ENCODE data around the gene DDTL.
"Not testable (repeated sequence)": the region's sequence is repeated elsewhere in the genome, so short reads cannot be mapped to it uniquely, and the experiment has no call there.

DDTL gene

DNA sequence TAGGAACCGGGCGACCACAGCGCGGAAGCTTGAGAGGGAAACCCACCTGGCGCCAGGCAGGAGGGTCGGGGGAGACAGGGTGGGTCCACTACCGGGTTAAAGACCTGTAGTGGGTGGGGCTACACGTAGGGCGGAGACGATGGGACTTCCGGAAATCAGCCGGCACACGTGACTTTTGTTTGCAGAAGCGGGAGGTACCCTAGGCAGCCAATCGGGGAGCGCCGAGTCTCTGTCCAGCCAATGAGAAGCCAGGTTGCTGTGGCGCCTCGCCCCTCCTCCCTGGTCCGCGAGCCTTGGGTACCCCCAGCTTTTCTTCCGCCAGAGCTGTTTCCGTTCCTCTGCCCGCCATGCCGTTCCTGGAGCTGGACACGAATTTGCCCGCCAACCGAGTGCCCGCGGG is at the start of gene DDTL:
TSS of gene DDTL (plus strand) at position 321 of the 400 bp plus-strand sequence. CDS start at position 348, 27 bp downstream.
- not testable (repeated sequence) for H3K27me3 Mint-ChIP-seq, H3K27ac Mint-ChIP-seq, H3K9me3 Mint-ChIP-seq, H3K4me3 Mint-ChIP-seq
- peaks cover 24% of the 10 kb centered on the region for H3K36me3 Mint-ChIP-seq
- H3K4me1 Mint-ChIP-seq = peaks cover 22% of the 10 kb centered on the region
- ATAC-seq = peak; percentile 98

DNA sequence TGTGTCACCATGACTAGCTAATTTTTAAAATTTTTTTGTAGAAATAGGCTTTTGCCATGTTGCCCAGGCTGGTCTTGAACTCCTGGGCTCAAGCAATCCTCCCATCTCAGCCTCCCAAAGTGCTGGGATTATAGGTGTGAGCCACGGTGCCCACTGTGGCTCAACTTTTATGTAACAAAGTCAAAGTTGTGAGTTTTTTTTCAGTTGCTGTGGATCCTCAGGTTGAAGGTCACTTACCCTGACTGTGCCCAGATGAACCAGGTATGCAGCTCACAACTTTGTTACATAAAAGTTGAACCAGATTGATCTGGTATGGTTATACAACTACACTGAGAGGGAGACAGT is 46.4 kb upstream of the DDTL start:
- H3K4me1 Mint-ChIP-seq = peaks cover 19% of the 10 kb centered on the region
- ATAC-seq, H3K27me3 Mint-ChIP-seq, H3K9me3 Mint-ChIP-seq, H3K27ac Mint-ChIP-seq, H3K4me3 Mint-ChIP-seq: not testable (repeated sequence)
- H3K36me3 Mint-ChIP-seq = peaks cover 51% of the 10 kb centered on the region

- Mint-ChIP-seq H3K36me3 (peaks cover 61% of the 10 kb centered on the region), H3K27ac (peak overlapping the region; percentile 35)
- not testable (repeated sequence) for ATAC-seq, H3K9me3 Mint-ChIP-seq, H3K4me1 Mint-ChIP-seq, H3K4me3 Mint-ChIP-seq, H3K27me3 Mint-ChIP-seq
Measured at GRCh38 chr22:23921586-23922201, 45.0 kb upstream of the DDTL start.

DNA sequence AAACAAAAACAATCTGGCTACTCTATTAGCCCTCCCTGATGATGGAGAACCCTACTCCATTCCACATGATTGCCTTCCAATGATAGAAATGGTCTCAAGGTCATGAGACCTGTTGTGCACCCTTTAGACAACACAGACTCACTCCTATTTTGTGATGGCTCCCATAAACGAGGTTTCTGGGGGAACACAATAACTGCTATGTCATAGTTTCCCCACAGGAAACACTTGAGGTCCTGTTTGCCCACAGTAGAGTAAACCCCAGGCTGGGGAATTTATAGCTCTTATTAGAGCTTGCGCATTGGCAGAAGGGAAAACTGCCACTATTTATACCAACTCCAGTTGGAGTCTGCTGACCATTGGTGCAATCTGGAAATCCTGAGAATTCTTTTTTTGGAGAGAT is 43.8 kb upstream of the DDTL start:
- Mint-ChIP-seq H3K36me3 (peaks cover 72% of the 10 kb centered on the region), H3K4me3 (no peak overlapping the region), H3K9me3 (peaks cover 5% of the 10 kb centered on the region), H3K4me1 (peaks cover 7% of the 10 kb centered on the region), H3K27me3 (no peaks in the 10 kb centered on the region), H3K27ac (no peak overlapping the region)
- ATAC-seq = no peak

DNA sequence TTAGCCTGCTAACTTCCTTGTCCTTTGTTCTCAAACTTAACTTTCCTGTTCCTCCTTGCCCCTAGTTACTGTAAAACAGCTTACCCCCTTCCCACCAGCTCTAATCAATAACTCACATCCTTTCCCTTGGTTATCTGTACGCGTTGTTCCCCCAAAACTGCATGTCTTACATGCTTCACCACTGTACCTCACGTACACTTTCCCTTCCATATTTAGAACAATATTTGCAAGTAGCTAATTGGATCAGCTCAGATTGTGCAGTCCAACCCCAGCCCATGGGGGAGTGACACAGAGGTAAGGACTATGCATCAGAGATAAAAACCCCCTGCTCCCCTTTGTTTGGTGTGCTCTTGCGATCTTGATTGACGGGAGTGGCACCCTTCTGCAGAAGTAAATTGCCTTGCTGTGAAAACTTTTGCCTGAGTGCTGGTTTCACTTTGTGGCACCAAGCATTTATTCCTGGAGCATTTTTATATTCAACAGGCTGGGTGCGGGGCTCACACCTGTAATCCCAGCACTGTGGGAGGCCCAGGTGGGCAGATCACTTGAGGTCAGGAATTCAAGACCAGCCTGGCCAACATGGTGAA is 41.6 kb upstream of the DDTL start:
- no peak overlapping the region for H3K4me3 Mint-ChIP-seq
- no peaks in the 10 kb centered on the region for H3K27me3 Mint-ChIP-seq
- peaks cover 77% of the 10 kb centered on the region for H3K36me3 Mint-ChIP-seq
- H3K4me1 Mint-ChIP-seq = peaks cover 18% of the 10 kb centered on the region
- peaks cover 5% of the 10 kb centered on the region for H3K9me3 Mint-ChIP-seq
- no peak overlapping the region for H3K27ac Mint-ChIP-seq
- no peak for ATAC-seq

- peaks cover 80% of the 10 kb centered on the region for H3K36me3 Mint-ChIP-seq
- H3K4me1 Mint-ChIP-seq = peaks cover 22% of the 10 kb centered on the region
- no peak for ATAC-seq
- no peak overlapping the region for H3K27ac Mint-ChIP-seq
- H3K9me3 Mint-ChIP-seq = peaks cover 10% of the 10 kb centered on the region
- no peaks in the 10 kb centered on the region for H3K27me3 Mint-ChIP-seq
- H3K4me3 Mint-ChIP-seq = no peak overlapping the region
Measured at GRCh38 chr22:23926561-23926960, 40.1 kb upstream of the DDTL start.

DNA sequence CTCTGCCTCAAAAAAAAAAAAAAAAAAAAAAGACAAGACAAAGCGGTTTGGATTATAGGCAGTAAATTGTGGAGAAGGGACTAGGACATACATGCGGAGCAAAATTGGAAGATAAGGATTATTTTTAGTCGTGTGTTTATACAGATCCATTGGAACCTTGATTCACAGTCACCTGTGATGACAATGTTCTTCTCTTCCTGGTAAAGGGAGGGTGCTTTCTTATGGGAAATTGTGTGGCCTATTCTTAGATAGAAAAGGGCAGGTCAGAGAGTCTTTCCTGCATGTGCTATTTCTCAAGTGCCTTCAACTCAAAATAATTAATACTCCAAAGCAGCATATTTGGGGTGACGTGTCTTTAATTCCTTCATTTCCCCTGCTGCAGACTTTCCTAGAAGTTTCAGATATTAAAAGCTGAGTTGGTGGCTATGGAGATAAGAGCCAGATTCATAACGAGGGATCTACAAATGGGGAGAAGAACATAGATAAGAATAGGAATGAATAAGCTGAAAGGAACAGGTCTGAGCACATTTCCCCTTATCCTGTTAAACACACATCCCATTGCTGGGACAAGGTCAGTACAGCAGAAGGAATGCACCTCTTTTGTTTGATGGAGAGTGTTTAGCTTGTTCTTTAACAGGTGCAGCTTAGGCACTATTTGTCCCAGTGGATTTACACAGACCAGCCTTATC is 28.2 kb upstream of the DDTL start:
- H3K27ac Mint-ChIP-seq = no peak overlapping the region

GRCh38 chr22:23939017-23939357 is 27.7 kb upstream of the DDTL start:
- no peaks in the 10 kb centered on the region for H3K36me3 Mint-ChIP-seq
- no peak for ATAC-seq
- no peaks in the 10 kb centered on the region for H3K27me3 Mint-ChIP-seq
- no peaks in the 10 kb centered on the region for H3K9me3 Mint-ChIP-seq
- H3K4me3 Mint-ChIP-seq = no peak overlapping the region
- no peaks in the 10 kb centered on the region for H3K4me1 Mint-ChIP-seq
- no peak overlapping the region for H3K27ac Mint-ChIP-seq

More for the DNA sequence above, 28.2 kb upstream of the DDTL start:
- H3K9me3 Mint-ChIP-seq = no peaks in the 10 kb centered on the region
- H3K36me3 Mint-ChIP-seq = no peaks in the 10 kb centered on the region
- H3K4me3 Mint-ChIP-seq = no peak overlapping the region
- no peaks in the 10 kb centered on the region for H3K27me3 Mint-ChIP-seq
- H3K4me1 Mint-ChIP-seq = no peaks in the 10 kb centered on the region
- no peak for ATAC-seq

GRCh38 chr22:23940166-23940565 is 26.5 kb upstream of the DDTL start:
- not testable (repeated sequence) for H3K4me3 Mint-ChIP-seq, H3K9me3 Mint-ChIP-seq, H3K4me1 Mint-ChIP-seq, H3K36me3 Mint-ChIP-seq, ATAC-seq, H3K27ac Mint-ChIP-seq, H3K27me3 Mint-ChIP-seq

DNA sequence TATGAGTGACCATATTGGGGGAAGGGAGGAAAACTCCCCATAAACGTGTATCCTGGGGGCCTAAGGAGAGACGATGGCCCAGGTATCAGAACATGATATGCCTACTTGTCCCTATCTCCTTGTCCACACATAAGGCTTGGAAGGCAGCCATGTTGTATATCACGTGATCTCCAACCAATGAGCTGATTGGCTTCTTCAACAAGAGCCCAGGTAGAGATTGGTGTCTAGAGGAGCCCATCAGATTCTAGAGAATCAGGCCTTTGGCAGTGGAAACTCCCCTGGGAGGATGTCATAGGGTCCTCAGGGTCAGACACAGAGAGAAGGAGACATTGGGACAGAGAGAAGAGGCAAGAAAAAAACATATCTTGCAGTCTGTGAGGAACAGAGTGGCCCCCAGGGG is 19.3 kb upstream of the DDTL start:
- H3K36me3 Mint-ChIP-seq, H3K27ac Mint-ChIP-seq, ATAC-seq: not testable (repeated sequence)

GRCh38 chr22:23949764-23950163 is 16.9 kb upstream of the DDTL start:
- H3K4me1 Mint-ChIP-seq, H3K27me3 Mint-ChIP-seq, H3K4me3 Mint-ChIP-seq, H3K9me3 Mint-ChIP-seq, H3K36me3 Mint-ChIP-seq, ATAC-seq, H3K27ac Mint-ChIP-seq: not testable (repeated sequence)

More for the DNA sequence above, 19.3 kb upstream of the DDTL start:
- not testable (repeated sequence) for H3K4me1 Mint-ChIP-seq, H3K9me3 Mint-ChIP-seq, H3K27me3 Mint-ChIP-seq, H3K4me3 Mint-ChIP-seq

DNA sequence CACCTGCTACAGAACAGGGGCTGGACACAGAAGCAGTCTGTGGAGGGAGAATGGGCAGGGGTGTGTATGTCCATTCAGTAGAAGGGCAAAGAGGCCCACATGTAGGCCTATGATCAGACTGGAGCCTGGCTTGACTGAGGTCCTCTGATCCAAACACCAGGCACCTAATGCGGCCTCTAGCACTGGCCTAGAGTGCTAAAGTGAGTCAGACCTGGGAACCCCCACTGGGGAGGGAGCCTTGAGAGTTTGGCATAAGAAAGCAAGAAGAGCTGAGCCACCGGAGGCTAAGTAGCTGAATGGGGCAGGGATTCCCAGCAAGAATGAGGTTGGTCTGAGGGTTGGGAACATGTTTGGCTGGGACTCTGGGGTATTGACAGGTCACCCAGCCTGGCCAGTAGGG is 15.3 kb upstream of the DDTL start:
- H3K4me1 Mint-ChIP-seq, H3K27ac Mint-ChIP-seq, H3K36me3 Mint-ChIP-seq, H3K9me3 Mint-ChIP-seq, H3K27me3 Mint-ChIP-seq, ATAC-seq, H3K4me3 Mint-ChIP-seq: not testable (repeated sequence)

- not testable (repeated sequence) for H3K27me3 Mint-ChIP-seq, H3K36me3 Mint-ChIP-seq, H3K4me3 Mint-ChIP-seq, H3K9me3 Mint-ChIP-seq, H3K4me1 Mint-ChIP-seq, ATAC-seq, H3K27ac Mint-ChIP-seq
Measured at GRCh38 chr22:23952794-23953405, 13.8 kb upstream of the DDTL start.

GRCh38 chr22:23953485-23953884 is 13.2 kb upstream of the DDTL start:
- not testable (repeated sequence) for H3K4me3 Mint-ChIP-seq, H3K9me3 Mint-ChIP-seq

DNA sequence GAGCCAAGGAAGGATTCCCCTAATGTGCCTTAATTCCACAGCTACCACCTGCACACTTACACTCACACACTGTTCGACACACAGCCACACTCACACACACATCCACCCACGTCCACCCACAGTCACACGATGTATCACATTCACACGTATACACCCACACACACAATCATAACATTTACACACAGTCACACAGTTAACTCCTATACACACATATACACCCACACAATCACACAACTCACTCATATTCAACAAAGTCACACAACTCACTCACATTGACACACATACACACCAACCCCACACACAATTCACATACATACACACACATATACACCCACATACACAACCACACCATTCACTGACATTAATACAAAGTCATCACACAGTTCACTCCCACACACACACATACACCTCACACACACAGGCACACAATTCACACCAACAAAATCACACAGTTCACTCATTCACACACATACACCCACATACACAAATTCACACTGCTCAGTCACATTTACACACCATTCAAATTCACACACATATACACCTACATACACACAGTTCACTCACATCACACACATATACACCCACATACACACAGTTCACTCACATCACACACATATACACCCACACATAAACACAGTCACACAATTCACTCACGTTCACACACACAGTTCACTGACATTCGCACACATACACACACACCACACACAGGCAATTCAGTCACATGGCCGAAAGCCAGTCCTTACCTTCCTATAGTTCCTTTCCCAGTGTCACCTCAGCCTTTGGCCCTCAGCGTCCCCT is 12.3 kb upstream of the DDTL start:
- not testable (repeated sequence) for H3K27ac Mint-ChIP-seq

More at GRCh38 chr22:23953485-23953884, 13.2 kb upstream of the DDTL start:
- not testable (repeated sequence) for H3K36me3 Mint-ChIP-seq, ATAC-seq, H3K4me1 Mint-ChIP-seq, H3K27ac Mint-ChIP-seq, H3K27me3 Mint-ChIP-seq

More for the DNA sequence above, 12.3 kb upstream of the DDTL start:
- not testable (repeated sequence) for H3K4me3 Mint-ChIP-seq, H3K36me3 Mint-ChIP-seq, H3K27me3 Mint-ChIP-seq, ATAC-seq, H3K9me3 Mint-ChIP-seq, H3K4me1 Mint-ChIP-seq

Data from stimulated activated memory B cell treated with anti-CD40 and anti-IgM and Interleukin-4, amounts not matched to agents 10 μg/mL and 1 μg/mL and 100 μg/mL, for 72 hours (primary cell).